Esophagus (tissue), 2 donors: ENCODE results near the gene MEI4. TPM values are rescaled to one million over a fixed set of nuclear protein-coding genes. Genes with fewer than 3 reads are reported as not detected.
"Not testable (repeated sequence)": the region's sequence is repeated elsewhere in the genome, so short reads cannot be mapped to it uniquely, and the experiment has no call there.

Experiments used
- H3K27ac ChIP-seq, 2 donors: one replicate each; pipeline ENCODE4 v1.5.1; 2013; ENCODE audit warnings: low read depth in 2 of 2, mild to moderate bottlenecking in 2 of 2, inconsistent platforms in 1 of 2, low read length in 1 of 2, moderate library complexity in 1 of 2
- H3K27me3 ChIP-seq, 2 donors: one replicate each; pipeline ENCODE4 v1.6.1; 2013; ENCODE audit warnings: low read length in 2 of 2, control low read depth in 1 of 2, mild to moderate bottlenecking in 1 of 2; ENCODE audit not compliant: insufficient read depth in 2 of 2, control insufficient read depth in 1 of 2
- H3K36me3 ChIP-seq, 2 donors: one replicate each; pipeline ENCODE4 v1.6.1; 2013; ENCODE audit warnings: low read length in 1 of 2; ENCODE audit not compliant: control insufficient read depth in 2 of 2, insufficient read depth in 2 of 2
- H3K4me1 ChIP-seq, 2 donors: one replicate each; pipeline ENCODE4 v1.6.1; 2013; ENCODE audit warnings: low read length in 1 of 2; ENCODE audit not compliant: control insufficient read depth in 2 of 2, insufficient read depth in 2 of 2
- H3K4me3 ChIP-seq, 2 donors: one replicate each; pipeline ENCODE4 v1.5.1; 2013; ENCODE audit warnings: low read length in 2 of 2, mild to moderate bottlenecking in 2 of 2, low read depth in 1 of 2, moderate library complexity in 1 of 2
- H3K9me3 ChIP-seq, 2 donors: one replicate each; pipeline ENCODE4 v1.6.1; 2013; ENCODE audit warnings: mild to moderate bottlenecking in 2 of 2, low read depth in 1 of 2, low read length in 1 of 2, moderate library complexity in 1 of 2; ENCODE audit not compliant: control insufficient read depth in 2 of 2, insufficient read depth in 1 of 2
- WGBS, 2 donors: extraction: QIAGEN DNeasy Blood & Tissue Kit; methylation state at CpG; one replicate each; pipeline ENCODE4 v1.1.7; 2013; 5-methylcytosine and 5-hydroxymethylcytosine counted together
- polyA plus RNA-seq, 2 donors: library from polyadenylated mRNA; stranded (reverse); fragments of 200-250 nt; gene quantifications; one replicate each; pipeline ENCODE4 v1.2.3, GENCODE V29; 2013
- donor health status: healthy with polysubstance abuse.
- donor health status: Bipolar disorder and iron deficiency.

MEI4 gene
- polyA plus RNA-seq, 2 donors: not detected

- Histone ChIP-seq H3K4me3 (no peak overlapping the region), H3K36me3 (no peaks in the 10 kb centered on the region), H3K27me3 (no peaks in the 10 kb centered on the region), H3K27ac (no peak overlapping the region), H3K4me1 (no peaks in the 10 kb centered on the region), H3K9me3 (no peaks in the 10 kb centered on the region)
- 77 to 91% methylated on average over 2 of the region's 2 CpGs for WGBS, 2 donors
Observed at GRCh38 chr6:77669913-77670312, 17.1 kb downstream of the MEI4 start.

- no peak overlapping the region for H3K27ac ChIP-seq
- H3K9me3 ChIP-seq: no peaks in the 10 kb centered on the region
- H3K36me3 ChIP-seq: no peaks in the 10 kb centered on the region
- 78 to 83% methylated on average over 2 of the region's 2 CpGs for WGBS, 2 donors
- H3K4me1 ChIP-seq: no peaks in the 10 kb centered on the region
- no peak overlapping the region for H3K4me3 ChIP-seq
- no peaks in the 10 kb centered on the region for H3K27me3 ChIP-seq
Observed at GRCh38 chr6:77674211-77674610, 21.4 kb downstream of the MEI4 start.

GRCh38 chr6:77678048-77678447, 25.2 kb downstream of the MEI4 start:
- H3K27ac ChIP-seq: no peak overlapping the region
- WGBS, 2 donors: 61 to 79% methylated on average over 4 of the region's 4 CpGs
- peaks cover 0 to 2% of the 10 kb centered on the region in 2 donors for H3K9me3 ChIP-seq
- H3K27me3 ChIP-seq: no peaks in the 10 kb centered on the region
- no peak overlapping the region for H3K4me3 ChIP-seq
- no peaks in the 10 kb centered on the region for H3K36me3 ChIP-seq
- no peaks in the 10 kb centered on the region for H3K4me1 ChIP-seq

- H3K4me1 ChIP-seq: no peaks in the 10 kb centered on the region
- 82 to 91% methylated on average over 1 of the region's 1 CpG for WGBS, 2 donors
Observed at GRCh38 chr6:77683515-77683914, 30.7 kb downstream of the MEI4 start.

GRCh38 chr6:77686931-77687330, 34.1 kb downstream of the MEI4 start:
- Histone ChIP-seq H3K27me3 (no peaks in the 10 kb centered on the region), H3K4me3 (no peak overlapping the region), H3K9me3 (no peaks in the 10 kb centered on the region), H3K4me1 (no peaks in the 10 kb centered on the region), H3K27ac (no peak overlapping the region), H3K36me3 (no peaks in the 10 kb centered on the region)
- WGBS, 2 donors: 74 to 79% methylated on average over 2 of the region's 2 CpGs

More at GRCh38 chr6:77683515-77683914, 30.7 kb downstream of the MEI4 start:
- Histone ChIP-seq H3K36me3 (no peaks in the 10 kb centered on the region), H3K27me3 (no peaks in the 10 kb centered on the region), H3K27ac (no peak overlapping the region), H3K9me3 (peaks cover 0 to 2% of the 10 kb centered on the region in 2 donors), H3K4me3 (no peak overlapping the region)

GRCh38 chr6:77688649-77689048, 35.8 kb downstream of the MEI4 start:
- Histone ChIP-seq H3K4me3 (no peak overlapping the region), H3K9me3 (no peaks in the 10 kb centered on the region)
- WGBS, 2 donors: 57 to 77% methylated on average over 1 of the region's 1 CpG

GRCh38 chr6:77700095-77700494, 47.3 kb downstream of the MEI4 start:
- H3K27ac ChIP-seq, H3K36me3 ChIP-seq, H3K4me1 ChIP-seq, H3K4me3 ChIP-seq, H3K9me3 ChIP-seq, H3K27me3 ChIP-seq: not testable (repeated sequence)
- WGBS, 2 donors: 85 to 91% methylated on average over 6 of the region's 6 CpGs

More at GRCh38 chr6:77688649-77689048, 35.8 kb downstream of the MEI4 start:
- Histone ChIP-seq H3K27ac (no peak overlapping the region), H3K36me3 (no peaks in the 10 kb centered on the region), H3K27me3 (no peaks in the 10 kb centered on the region), H3K4me1 (no peaks in the 10 kb centered on the region)

GRCh38 chr6:77707603-77708002, 54.8 kb downstream of the MEI4 start:
- Histone ChIP-seq H3K27ac (no peak overlapping the region), H3K27me3 (no peaks in the 10 kb centered on the region), H3K4me3 (no peak overlapping the region), H3K9me3 (peaks cover 4 to 7% of the 10 kb centered on the region in 2 donors), H3K36me3 (no peaks in the 10 kb centered on the region), H3K4me1 (no peaks in the 10 kb centered on the region)
- WGBS, 2 donors: 78 to 80% methylated on average over 2 of the region's 2 CpGs

- 77 to 79% methylated on average over 6 of the region's 6 CpGs for WGBS, 2 donors
- H3K27ac ChIP-seq: no peak overlapping the region
- H3K4me1 ChIP-seq: no peaks in the 10 kb centered on the region
- no peaks in the 10 kb centered on the region for H3K36me3 ChIP-seq
- peaks cover 0 to 2% of the 10 kb centered on the region in 2 donors for H3K9me3 ChIP-seq
- H3K27me3 ChIP-seq: no peaks in the 10 kb centered on the region
- no peak overlapping the region for H3K4me3 ChIP-seq
Observed at GRCh38 chr6:77715588-77715987, 62.7 kb downstream of the MEI4 start.

- Histone ChIP-seq H3K9me3 (peaks cover 0 to 2% of the 10 kb centered on the region in 2 donors), H3K4me3 (no peak overlapping the region), H3K27me3 (no peaks in the 10 kb centered on the region), H3K4me1 (no peaks in the 10 kb centered on the region), H3K36me3 (no peaks in the 10 kb centered on the region), H3K27ac (no peak overlapping the region)
- WGBS, 2 donors: 67 to 81% methylated on average over 1 of the region's 1 CpG
Observed at GRCh38 chr6:77716311-77716710, 63.5 kb downstream of the MEI4 start.
